GM21786 (cell line): Measurements from ENCODE around the gene CLIC1.

Source experiments
- ATAC-seq: cut with Tn5 transposase; IDR thresholded peaks from one replicate; pipeline ENCODE4 v1.9.1; 2021; ENCODE audit not compliant: unreplicated experiment

Gene CLIC1

DNA sequence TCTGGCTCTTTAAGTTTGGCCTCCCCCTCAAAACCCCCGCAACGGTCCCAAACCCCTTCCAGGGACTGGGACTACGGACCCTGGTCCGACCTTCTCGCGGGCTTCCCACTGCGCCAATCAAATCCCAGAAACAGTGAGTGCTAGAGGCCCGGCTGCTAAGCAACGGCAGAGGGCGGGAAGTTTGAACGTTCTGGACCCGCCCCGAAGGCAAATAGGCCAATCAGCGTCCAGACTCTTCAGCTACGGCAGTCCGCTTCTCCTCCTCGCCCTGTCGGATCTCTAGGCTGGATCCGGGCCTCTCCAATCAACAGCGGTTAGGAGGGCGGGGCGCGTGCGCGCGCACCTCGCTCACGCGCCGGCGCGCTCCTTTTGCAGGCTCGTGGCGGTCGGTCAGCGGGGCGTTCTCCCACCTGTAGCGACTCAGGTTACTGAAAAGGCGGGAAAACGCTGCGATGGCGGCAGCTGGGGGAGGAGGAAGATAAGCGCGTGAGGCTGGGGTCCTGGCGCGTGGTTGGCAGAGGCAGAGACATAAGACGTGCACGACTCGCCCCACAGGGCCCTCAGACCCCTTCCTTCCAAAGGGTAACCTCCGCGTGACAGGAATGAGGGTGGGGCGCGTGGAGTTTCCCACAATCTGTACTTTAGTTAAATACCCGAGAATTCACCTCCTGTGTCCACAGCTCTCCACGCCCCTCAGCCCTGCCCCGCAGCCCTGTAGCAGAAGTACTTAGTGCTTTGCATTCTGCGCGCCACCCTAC lies 3.5 kb upstream of the CLIC1 start, which contains the start of gene MSH5:
Gene MSH5, plus strand, starts transcription at position 367 of the 758 bp plus-strand sequence. CDS start 462 bp downstream, outside the sequence.
- ATAC-seq = peak; percentile 72

DNA sequence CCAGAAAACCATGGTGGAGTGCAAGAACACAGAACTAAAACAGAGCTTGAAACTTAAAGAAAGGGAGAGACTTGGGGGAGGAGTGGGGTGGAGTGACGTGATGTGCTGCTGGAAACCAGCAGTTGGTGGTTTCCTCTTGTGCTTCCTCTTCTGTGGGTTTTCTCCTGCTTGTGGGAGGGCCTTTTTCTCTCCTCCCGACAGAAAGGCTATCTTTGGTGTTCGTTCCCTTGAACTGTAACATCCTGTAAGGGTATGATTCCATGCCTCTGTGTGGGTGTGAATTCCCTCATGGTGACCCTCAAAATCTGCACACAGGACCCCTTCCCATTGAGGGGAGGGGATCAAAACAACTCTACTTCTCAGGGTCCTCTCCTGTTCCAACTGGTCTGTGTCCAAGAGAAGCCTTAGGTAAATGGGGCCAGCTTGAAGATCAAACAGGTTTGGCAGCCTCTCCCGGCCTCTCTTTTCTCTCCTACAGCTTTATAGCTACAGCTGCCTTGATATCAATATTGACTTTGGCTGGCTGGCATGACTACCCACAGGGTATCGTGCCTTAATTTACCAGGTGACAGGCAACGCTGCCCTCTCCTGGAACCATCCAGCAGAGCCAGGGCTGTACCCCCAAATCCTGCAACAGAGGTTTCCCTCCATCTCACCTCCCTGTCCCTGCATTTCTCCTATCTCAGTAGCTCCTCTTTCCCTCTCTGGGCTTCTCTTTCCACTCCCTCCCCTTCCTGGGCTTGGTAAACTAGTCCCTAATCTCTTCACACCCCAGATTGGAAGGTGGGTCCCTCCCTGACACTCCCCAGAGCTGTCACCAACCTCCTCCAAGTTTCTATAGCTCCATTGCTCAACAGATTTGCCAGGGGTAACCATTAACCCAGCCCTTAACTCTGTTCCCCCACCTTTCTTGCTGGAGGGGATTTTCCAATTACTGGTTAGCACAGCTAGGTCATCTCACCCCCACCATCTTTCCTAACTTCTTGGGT lies 2.0 kb upstream of the CLIC1 start:
- ATAC-seq = no peak

DNA sequence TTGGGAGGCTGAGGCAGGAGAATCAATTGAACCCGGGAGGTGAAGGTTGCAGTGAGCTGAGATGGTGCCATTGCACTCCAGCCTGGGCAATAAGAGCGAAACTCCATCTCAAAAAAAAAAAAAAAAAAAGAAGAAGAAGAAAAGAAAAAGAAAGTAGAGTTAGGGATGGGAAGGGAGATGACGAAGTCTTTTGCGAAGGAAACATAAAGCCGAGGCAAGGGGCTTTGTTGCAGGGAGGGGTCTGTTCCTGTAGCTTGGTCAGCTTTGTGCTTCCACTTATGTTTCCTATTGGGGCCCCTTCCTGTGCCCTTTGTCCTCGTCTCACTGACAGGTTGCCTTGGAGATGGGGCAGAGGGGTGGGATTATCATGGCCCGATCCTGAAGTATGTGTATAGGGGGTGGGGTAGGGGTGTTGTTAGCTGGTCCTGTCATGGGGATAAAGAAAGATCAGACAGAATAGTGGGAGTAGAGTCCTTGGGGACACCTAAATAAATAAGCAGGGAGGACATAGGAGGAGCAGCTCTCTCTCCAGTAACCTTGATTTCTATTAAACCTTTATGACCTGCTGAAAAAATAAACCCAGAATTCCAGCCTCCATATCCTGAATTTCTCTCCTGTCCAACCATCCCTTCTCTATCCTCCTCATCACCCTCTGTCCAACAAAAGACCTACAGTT lies 1.1 kb upstream of the CLIC1 start:
- ATAC-seq = no peak

DNA sequence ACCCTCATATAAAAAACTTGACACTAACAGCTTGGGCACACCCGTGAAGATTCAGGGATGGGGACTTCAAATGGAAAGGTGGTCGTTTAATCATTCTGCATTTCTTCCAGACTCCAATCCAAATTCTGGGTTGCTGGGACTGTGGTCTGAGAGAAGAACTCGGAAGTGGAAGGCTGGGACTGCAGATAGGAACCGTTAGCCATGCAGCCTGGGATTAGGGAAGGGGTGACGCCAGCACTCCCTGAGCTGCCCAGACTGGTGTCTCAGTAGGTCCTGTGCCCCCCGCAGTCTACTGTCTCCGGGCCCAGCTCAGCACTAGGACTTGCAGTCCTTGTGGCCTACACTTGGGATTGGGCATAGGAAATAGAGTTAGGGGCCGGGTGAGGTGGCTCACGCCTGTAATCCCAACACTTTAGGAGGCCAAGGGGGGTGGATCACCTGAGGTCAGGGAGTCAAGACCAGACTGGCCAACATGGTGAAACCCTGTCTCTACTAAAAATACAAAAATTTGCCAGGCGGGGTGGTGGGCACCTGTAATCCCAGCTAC lies 511 bp upstream of the CLIC1 start:
- ATAC-seq = no peak

DNA sequence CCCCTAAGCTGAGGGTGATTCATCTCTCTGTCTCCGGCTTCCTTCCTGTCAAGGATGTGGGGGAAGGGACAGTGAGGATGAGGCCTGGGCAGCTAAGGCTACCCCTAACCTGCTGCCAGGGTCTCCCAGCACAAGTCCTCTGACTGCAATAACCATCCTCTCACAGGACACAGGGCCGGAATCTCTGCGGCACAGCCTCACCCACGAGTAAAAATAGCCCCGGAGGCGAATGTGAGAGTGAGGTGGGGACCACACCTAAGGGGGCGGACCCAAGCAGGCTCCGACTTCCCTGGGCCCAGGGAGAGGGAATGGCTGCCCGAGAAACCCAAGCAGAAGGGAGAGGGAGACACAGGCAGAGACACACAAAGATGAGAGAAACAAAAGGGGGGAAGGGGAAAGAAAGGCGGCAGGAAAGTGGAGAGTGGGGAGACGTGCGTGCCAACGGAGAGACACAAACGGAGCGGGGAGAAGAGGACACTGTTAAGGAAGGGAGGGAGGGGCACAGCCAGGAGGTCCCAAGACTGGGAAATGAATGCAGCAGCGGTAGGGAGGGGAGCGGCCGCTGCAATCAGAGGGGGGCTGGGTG lies 1.4 kb downstream of the CLIC1 start:
- peak; percentile 30 for ATAC-seq

DNA sequence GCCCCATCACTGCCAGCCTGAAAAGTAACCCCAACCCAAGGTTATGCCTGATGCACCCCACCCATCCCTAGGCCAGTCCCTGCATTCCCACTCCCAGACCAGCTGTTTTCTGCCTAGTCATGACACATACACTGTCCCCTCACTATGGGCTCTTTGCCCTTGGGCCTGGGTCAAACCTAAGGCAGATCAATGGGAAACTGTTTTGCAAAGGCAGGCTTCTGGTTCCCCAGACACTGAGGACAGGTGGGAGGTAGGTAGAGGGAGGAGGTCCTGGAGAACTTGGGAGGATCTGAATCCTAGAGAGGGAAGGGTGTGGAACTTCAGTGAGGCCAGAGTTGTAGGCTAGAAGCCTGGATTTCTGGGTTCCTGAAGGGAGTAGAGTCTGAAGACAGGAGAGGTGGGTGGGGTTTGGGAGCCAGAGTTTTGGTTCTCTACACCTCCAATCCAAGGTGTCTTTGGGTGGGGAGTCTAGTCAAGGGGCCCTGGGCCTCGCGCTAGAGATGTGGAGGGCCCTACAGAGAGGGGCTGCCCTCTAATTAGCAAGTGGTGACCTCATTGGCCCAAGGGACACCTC lies 2.0 kb downstream of the CLIC1 start:
- ATAC-seq = no peak

DNA sequence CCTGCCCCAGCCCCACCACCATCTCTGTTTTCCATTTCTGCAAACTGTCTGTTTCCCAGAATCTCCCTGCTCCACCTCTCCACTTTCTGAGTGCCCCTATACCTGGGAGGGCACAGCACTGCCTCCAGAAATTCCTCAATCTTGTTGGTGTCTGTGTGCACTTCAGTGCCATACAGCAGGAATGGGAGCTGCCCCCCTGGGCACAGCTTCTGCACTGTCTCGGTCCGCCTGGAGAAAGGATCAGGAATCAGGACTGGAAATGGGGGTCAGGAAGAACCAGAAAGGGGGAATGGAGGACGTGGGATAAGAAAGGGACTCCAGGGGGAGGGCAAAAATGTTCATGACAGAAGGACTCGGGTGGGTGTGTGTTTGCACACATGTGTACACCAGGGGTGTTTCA lies 2.6 kb downstream of the CLIC1 start:
- ATAC-seq = no peak

DNA sequence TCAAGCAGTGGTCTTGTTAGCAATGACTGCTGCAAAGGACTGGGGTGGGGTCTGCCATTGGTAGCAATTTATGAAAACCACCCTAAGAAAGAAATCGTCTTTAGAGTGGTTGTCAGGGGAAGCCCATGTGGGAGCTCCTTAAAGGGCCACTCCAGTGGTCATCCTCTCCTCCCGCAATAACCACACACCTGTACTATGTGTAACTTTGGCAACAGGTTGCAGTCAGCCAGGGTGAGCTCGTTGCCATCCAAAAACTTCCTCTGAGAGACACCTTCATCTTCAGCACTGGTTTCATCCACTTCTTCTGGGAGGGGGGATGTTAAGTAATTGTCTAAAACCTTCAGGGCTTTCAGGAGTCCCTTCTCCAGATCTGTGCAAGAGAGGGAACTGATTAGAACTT lies 4.3 kb downstream of the CLIC1 start:
- no peak for ATAC-seq

DNA sequence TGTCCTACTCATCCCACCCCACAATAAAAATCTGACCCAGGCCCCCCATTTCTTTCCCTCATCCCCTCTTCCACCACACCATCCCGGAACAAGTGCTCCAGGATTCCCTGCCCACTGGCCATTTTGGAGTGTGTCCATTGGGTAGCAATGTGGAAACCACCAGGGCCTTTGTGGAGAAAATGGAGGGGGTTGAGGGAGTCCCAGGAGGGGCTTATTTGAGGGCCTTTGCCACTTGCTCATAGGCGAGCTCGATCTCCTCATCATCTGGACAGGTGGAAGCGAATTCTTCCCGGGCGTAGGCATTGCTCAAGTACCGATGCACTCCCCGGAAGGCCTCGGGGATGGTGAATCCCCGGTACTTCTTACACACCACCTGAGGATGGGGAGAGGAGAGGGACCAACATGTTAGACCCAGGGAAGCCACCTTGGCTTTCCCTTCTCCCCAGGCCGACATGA lies 5.7 kb downstream of the CLIC1 start:
- no peak for ATAC-seq

DNA sequence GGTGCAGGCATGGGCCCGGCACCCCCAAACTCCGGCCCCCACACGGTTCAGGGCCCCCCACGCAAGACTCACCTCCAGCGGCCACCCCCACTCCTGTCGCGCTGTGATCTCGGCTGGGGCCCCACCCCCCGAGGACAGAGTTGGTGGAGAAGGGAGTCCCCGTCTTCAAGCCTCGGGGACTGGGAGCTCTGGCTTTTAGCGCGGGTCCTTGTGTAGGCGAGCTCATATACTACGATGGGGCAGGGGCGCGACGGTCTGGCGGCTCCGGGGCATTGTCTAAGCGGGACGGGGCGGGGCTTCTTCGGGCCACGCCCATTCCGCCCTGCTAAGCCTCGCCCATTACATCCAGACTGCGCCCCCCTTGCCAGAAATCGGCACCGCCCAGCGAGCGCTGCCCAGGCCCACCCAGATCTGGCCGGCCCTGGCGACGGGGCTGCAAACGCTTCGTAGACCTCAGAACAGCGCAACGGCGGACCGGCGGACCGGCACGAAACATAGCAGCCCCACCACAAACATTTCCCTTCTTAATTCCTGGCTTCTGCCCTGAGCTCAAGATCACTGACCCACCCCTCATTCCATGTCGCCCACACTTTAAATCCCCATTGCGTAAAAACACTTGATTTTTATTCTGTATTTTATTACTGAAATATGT lies 6.2 kb downstream of the CLIC1 start:
- ATAC-seq = peak; percentile 40

DNA sequence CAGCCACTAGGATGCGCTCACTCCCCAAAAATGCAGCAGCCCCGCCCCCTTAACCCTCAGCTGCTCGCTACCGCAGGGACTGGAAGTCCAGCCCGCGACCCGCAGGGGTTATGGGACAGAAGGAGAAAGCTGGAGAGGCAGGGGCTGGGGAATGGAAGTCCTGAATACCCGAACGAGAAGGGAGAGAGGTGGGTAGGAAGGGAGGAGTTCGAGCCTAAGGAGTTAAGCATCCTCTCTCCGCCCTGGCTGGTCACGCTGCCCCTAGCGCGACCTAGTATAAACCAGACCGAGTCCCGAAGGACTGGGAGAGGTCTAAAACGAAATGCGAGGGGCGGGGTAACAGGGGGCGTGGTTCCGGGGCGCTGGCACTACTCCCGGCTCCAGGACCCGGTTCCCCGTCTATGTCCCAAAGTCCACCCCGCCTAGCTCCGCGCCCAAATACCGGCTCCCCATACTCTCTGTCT lies 6.8 kb downstream of the CLIC1 start:
- peak; percentile 40 for ATAC-seq

DNA sequence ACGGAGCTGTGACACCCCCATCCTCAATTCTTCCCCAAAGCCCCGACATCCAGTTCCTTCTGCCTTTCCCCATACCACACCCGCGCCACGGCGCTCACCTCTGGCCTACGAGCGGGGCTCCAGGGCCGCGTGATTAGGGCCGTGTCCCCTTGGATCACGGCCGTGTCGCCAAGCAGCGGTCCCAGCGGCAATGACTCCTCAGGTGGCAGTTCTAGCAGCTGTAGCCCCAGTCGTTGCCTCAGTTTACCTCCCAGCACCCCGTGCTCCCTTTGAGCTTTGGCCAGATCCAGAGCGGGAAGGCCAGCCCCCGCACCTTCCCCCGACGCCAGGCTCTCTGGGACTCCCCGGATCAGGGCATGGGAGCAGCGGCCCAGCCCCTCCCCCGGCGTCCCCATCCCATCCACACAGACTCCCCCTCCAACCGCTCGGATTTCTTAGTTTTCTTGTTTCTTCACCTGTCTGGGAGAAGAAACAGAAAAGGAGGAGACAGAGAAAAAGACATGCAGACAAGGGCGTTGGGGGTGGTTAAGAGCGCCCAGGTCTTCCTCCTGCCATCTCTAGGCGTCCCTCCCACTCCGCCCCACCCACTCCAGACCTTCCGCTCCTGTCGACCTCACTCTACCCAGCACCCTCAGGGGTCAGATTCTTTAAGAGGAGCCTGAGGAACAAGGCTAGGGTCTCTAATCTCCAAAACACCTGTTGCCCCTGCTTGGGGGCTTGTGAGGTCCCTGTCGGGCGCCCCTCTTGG lies 7.4 kb downstream of the CLIC1 start, which contains the start of gene DDAH2:
Gene DDAH2, minus strand, starts transcription at position 533 of the 748 bp plus-strand sequence. Its CDS starts 138 bp downstream, at position 395.
- ATAC-seq = no peak

DNA sequence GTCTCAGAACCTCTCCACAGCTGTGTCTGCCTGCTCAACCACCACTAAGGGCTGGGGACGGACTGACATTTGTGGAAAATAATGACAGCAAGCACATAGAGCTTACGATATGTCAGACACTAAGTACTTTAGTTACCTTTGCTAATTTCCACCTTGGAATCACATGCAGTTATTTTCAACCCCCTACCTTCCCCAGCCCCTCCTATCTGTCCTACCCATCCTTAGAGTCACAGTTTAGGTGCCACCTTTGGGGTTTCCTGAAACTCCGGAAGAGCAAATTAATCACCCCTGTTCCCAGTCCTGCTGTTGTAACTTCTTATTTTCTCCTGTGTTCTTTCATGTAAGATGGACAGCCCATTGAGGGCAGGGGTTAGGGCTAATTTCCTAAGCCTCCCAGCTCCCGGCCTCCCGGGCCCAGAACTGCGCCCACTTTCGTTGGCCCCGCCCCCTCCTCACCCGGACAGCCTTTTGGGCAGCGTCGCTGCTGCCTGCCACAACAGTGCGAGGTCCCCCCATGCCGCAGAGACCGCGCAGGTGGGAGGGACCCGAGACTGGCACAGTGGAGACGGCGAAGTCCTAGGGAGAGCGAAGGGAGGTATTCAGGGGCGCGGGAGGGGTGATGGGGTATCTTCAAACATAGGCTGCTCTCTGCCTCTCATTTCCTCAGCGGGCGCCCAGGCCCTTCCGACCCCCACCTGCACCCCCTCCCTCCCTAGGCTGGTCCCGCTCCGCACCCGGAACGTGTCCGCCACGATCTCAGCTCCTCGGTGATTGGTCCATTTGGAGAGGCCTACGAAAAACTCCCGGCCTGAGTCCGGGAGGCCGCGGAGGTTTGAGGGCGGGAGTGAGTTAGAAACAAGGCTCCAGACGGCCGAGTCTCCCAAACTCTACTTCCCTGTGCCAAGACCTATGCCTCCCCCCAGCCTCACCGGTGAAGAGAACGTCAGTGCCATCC lies 8.3 kb downstream of the CLIC1 start:
- no peak for ATAC-seq

DNA sequence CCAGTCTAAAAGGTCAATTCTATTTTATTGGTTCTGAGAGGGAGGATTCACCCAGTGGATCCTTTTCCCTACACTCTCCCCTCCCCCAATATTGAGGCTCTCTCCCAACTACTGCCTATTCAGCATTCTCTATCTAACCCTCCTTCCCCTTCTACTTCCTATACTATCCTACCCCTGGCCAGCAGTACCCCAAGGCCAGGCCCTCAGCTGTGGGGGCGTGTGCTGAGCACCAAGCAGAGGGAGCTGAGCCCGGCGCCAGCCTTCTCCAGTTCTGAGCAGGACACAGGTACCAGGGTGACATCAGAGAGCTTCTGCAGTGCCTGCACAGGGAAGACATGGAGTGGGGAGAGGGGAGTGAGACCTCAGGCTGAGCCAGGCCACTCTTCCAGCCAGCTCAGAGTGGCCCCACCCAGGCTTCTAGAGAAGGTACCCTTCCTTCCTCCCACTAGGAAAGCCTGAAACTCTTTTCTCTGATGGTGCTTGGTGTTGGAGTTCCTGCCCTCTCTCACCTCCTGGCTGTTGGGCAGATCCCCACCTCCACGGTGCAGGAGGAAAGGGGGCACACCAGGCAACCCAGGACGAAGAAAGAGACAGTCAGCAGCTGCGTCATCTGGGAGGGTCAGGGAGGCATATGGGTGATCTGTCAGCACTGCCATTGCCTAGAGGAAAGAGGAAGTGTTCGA lies 9.2 kb downstream of the CLIC1 start:
- ATAC-seq = peak; percentile 54

DNA sequence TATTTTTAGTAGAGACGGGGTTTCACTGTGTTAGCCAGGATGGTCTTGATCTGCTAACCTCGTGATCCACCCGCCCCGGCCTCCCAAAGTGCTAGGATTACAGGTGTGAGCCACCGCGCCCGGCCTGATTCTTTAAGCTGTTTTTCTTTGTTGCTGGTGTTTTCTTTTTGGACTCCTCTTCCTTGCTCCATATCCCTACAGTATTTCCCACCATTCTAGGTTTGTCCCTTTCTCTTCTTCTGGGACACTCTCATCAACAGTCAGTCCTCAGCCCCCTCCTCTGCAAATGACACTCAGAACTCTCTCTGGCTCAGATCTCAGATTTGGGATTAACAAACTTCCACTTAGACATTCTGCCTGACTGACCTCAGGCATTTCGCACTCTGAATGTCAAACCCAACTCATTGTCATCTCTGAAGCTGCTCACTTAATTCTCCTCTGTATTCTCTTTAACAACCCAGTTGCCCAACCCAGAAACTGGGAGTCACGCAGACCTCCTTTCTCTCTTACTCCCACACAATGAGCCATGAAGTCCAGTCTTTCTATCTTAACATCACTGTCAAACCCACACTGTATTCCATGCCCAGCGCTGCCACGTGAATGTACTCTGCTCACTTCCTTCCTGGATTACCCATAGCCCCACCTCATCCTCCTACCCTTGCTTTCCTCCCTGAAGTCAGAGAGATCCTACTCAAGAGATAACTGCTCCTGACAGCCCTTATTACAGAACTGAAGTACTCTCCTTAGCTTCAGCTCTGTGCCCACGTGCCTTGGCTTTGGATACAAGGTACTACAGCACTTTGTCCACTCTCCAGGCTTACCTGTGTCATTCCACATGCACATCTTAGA lies 10.6 kb downstream of the CLIC1 start:
- ATAC-seq = no peak
